ENCODE measurements around the gene ZBTB38.

DNA sequence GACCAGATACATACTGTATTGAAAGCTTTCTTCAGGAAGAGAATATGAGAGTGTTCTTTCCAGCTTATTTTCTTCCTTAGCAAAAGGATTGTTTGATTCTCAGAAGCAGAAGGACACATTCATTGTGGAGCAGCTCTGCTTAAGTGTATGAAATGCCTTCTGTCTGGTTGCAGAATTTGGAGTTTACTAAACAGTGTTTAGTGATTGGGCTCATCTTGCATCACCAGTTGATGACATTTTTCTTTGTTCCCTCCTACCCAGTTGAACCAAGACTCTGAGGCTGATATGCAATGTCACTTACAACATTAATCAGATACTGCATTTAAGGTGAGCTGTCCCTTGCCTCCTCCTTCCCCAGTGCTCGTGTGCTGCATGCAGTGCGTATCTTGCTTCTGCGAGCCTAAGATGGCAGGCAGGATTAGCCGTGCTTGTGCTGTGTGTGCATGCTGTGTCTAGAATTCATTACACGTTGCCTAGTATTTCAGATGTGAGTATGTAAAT, 18.4 kb downstream of the ZBTB38 start:
- TF ChIP-seq, protein P1, sequence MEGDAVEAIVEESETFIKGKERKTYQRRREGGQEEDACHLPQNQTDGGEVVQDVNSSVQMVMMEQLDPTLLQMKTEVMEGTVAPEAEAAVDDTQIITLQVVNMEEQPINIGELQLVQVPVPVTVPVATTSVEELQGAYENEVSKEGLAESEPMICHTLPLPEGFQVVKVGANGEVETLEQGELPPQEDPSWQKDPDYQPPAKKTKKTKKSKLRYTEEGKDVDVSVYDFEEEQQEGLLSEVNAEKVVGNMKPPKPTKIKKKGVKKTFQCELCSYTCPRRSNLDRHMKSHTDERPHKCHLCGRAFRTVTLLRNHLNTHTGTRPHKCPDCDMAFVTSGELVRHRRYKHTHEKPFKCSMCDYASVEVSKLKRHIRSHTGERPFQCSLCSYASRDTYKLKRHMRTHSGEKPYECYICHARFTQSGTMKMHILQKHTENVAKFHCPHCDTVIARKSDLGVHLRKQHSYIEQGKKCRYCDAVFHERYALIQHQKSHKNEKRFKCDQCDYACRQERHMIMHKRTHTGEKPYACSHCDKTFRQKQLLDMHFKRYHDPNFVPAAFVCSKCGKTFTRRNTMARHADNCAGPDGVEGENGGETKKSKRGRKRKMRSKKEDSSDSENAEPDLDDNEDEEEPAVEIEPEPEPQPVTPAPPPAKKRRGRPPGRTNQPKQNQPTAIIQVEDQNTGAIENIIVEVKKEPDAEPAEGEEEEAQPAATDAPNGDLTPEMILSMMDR (IDR thresholded peaks at IDR 0.05), result no peak
- no peak for TF ChIP-seq POLR2A (IDR thresholded peaks at IDR 0.05)
